HPDE6-E6E7 (cell line): ENCODE data around the gene FAM219A.
"Not testable (repeated sequence)": the region's sequence is repeated elsewhere in the genome, so short reads cannot be mapped to it uniquely, and the experiment has no call there.

ENCODE experiments used
- DNase-seq: peaks from one replicate; pipeline ENCODE4 v3.0.0; 2011; ENCODE audit warnings: missing footprints; ENCODE audit errors: extremely low spot score

Gene FAM219A

DNA sequence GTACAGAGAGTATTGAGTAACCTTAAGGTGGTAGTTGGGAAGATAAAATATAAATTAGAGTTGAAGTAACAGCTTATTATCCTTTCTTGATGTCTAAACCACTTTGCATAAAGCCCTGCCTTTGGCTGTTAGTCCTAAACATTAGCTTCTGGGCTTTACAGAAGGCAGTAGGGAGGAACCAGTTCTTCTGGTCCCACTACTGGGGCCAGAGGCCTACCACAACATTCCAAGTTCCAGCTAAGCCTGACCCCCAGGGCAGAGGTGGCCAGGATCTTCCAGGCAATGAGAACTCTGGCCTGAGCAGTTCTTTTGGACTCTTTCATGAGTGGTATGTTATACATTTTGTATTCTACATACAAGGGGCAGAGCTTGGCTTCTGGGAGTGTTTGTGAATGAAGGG, 26.3 kb upstream of the FAM219A start:
- no peak for DNase-seq

GRCh38 chr9:34482746-34483145, 24.4 kb upstream of the FAM219A start:
- not testable (repeated sequence) for DNase-seq

GRCh38 chr9:34481620-34482019, 23.2 kb upstream of the FAM219A start:
- DNase-seq, result not testable (repeated sequence)

DNA sequence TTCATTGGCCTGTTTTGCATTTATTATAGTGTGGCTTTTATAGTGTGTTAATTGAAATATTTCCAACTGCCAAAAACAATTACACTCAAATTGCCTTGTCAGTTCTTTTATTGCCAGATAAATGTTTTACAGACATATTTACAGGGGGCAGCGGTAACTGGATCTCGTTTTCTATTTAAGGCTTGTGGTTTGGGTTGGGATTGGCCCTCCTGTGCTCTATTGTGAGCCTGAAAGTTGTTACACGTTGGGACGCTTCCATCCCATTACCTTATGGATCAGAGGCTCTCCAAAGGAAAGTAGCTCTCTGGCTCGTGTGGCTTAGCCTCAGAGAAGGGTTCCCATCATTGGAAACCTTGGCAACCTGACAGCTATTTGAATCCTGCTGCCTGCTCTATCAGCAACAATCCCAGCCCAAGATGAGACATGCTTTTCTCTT, 21.1 kb upstream of the FAM219A start:
- DNase-seq, result no peak

DNA sequence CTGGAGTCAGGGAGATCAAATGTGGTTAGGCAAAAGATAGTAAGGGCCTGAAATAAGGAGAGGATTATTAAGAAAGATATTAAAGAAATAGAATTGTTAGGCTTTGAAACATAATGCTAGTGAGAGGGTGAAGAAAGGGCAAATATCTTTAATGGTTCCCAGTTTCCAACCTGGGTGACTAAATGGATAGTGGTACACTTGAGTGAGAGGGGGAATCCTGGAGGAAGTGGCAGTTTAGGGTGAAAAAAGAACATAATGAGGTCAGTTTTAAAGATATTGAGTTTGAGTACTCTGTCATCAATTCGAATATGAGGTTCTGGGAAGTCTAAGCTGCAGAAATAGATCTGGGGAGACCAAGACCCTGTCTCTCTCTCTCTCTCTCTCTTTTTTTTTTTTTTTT, 19.2 kb upstream of the FAM219A start:
- no peak for DNase-seq

GRCh38 chr9:34475097-34475496, 16.7 kb upstream of the FAM219A start:
- no peak for DNase-seq

DNA sequence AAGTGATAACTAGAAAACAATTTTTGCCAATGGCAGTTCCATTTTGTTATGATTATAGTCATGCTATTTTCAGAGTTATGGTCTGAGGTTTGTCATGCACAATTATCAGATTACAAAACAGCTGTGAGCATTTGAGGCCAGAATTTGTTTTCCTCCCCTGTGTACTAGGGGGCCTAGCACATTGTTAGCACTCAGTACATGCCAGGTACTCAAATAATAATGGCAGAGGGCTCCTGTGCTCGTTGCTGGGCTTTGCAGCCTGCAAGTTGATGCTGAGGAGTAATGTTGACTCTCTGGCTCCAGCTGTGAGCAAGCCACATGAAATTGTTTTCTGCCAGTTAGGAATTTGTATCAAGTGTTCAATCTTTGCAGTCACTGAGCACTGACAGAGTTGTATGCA, 7.1 kb upstream of the FAM219A start:
- no peak for DNase-seq

- DNase-seq, result no peak
Measured at GRCh38 chr9:34464571-34464970, 6.2 kb upstream of the FAM219A start.

DNA sequence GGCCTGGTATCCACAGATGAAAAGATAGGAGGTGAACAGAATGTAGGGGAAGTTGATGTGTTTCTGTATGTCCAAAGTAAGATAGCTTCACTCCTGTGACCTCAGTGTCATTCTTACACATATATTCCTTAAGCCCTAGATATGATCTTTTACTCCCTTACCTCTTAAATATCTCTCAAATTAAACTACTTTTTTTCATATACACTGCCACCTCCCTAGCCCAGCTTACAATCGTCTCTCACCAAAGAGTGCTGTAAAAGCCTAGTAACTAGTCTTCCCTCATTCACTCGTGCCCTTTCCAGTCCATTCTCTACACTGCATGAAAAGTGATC, 5.5 kb upstream of the FAM219A start:
- DNase-seq, result no peak

- peak; percentile 45 for DNase-seq
Measured at GRCh38 chr9:34463098-34463900, 4.9 kb upstream of the FAM219A start.

- DNase-seq, result no peak
Measured at GRCh38 chr9:34459941-34460340, 1.6 kb upstream of the FAM219A start.

DNA sequence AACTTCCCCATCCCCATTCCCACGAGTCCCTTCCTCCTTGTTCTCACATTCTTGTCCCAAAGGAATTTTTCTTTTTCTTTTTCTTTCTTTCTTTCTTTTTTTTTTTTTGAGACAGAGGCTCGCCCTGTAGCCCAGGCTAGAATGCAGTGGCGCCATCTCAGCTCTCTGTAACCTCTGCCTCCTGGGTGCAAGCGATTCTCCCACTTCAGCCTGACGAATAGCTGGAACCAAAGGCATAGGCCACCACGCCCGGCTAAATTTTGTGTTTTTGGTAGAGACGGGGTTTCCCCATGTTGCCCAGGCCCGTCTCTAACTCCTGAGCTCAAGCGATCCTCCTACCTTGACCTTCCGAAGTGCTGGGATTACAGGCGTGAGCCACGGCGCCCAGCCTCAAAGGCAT, 986 bp upstream of the FAM219A start:
- DNase-seq, result no peak

DNA sequence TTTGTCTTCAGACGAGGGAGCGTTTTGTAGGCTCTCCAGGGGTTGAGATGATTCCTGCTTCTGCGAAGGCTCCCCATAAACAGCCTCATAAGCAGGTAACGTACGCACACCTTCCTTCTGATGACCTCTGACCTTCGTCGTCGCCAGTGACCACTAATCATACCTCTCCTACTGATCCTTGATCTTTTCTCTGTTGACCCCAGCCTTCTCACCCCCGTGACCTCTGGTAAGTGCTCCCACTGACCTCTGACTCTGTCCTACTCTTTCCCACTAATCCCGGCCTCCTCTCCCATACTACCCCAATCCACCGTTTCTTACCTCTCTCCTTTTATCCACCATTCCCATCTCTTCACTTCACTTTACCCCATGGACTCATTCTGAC, 580 bp upstream of the FAM219A start:
- DNase-seq, result no peak

DNA sequence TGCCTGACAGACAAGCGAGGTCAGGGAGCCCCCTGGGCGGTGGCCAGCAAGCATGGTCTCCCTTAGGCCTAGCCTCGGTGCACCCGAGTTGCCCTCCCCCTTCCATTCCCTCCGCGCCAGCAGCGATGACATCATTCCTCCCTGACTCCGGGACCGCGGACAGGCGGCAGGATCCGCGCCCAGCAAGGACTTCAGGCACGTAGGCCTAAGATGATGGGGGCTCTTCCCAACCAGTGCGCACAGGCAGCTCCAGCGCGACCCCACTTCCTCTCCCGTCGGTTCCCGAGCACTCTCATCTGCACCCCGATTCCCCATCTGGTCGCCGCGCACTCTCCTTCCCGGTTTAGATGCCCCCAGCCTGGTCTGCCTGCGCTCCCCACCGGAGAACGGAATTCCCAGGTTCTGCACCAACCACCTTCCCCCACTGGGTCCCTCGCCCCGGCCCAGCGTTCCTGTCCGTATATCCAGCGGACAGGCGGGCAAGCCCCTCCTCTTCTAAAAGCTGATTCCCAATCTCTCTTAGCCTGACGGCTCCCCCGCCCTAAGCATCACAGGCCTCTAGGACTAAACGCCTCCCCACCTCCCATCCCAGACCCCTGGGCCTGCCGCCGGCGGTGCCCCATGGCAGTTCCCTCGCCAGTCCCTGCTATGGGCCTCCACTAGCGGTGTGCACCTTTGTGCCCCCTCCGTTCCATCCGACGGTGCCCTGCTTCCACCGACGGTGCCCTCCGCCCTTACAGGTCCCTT, 931 bp downstream of the FAM219A start:
- DNase-seq, result peak; percentile 54

DNA sequence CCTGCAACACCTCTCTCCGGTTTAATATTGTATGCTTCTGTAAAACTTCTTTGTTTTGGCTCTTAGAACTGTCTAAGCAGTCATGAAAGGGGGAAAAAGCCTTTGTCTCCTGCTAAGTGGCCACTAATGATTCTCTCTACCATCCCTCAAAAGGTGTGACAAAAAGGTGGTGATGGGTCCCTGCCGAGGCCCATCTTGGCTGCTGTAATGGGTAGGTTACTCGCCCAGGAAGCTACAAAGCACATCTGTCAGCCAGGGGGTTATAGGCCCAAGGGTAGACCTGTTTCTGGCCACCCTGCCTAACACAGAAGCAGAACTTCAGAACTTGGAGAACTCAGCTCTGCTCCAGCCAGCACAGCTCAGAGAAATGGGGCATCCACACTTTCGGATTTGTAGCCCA, 1.6 kb downstream of the FAM219A start:
- no peak for DNase-seq

DNA sequence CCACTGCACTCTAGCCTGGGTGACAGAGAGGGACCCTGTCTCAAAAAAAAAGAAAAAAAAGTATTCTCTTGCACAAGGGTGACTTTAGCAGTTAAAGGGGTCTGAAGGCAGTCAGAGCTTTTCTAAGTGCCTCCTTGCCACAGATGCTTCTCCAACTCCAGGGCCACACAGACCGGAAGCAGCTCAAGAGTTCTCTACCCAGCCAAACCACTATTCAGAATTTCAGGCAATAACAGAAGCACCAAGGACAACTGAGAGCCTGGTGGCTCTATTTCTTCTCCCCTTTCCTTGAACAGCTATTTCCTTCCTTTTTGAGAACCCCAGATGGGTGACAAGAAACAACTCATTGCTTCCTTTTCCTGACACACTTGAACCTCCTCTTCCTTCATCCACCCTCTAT, 2.2 kb downstream of the FAM219A start:
- DNase-seq, result no peak

- DNase-seq, result peak; percentile 44
Measured at GRCh38 chr9:34454571-34455065, 3.8 kb downstream of the FAM219A start.

DNA sequence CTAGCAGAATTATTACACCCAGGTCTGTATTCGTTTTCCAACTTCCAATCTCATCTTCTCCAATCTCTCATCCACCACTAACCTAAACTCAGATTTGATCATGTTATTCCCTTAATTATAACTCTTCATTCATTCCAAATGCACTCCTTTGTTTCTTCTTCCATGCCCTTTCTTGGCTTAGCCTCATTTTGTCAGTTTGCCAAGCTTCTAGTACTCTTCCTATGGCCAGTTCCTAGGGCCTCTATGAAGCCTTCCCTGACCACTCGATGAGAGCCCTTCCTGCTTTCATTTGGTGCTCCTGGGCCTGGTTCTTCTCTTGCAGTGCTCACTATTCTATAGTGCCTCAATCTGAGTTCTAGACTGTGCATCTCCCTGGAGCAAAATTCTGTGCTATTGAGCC, 5.8 kb downstream of the FAM219A start:
- no peak for DNase-seq

DNA sequence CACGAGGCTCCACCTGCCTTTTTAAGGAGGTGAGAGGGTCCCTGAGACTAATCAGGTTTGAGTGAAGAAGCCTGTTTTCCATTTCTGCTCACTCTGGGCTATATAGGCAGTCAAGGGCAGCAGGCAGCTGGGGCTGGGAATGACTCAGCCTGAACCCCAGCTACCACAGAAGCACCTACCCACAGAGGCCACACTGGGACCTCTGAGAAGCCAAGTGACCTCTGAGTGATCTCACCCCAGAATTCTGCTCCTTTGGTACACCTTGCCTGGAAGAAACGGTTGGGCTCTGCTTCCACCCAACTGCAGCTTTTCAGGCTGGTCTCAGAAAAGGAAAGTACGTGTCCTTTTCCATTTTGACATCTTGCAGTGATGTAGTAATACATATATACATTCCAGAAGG, 6.8 kb downstream of the FAM219A start:
- no peak for DNase-seq

DNA sequence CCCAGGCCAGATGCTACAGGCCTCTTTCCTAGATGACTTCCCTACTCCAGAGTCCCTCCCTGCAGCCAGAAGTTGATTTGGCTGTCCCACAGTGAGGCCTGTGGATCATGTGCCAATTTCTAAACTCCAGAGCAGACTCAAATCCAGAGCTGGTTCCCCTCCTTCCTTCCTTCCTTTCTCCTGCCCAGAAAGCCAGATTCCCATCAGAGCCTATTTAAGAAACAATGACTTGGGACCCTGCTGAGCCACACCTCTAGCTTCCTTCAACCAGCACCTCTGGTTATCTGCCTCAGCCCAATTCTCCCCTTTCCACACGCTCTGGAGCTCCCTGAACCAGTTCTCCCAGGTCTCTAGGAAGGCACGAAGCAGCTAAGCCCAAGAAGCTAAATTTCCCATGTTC, 7.2 kb downstream of the FAM219A start:
- DNase-seq, result no peak

DNA sequence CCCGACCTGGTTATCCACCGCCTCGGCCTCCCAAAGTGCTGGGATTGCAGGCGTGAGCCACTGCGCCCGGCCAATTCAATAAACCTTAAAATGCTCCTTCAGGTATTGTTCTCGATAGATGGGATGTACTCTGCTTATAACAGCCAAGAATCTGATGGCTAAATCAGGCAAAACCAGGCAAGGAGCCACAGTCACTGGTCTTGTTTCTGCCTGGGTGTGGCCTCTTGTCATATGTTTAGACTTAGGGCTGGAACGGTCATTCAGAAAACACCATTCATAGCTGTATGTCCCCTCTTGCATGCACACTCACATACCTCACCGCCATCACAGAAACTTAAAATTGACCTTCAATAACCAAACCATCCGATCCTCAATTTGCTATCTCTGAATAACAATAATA, 7.7 kb downstream of the FAM219A start:
- DNase-seq, result no peak

DNA sequence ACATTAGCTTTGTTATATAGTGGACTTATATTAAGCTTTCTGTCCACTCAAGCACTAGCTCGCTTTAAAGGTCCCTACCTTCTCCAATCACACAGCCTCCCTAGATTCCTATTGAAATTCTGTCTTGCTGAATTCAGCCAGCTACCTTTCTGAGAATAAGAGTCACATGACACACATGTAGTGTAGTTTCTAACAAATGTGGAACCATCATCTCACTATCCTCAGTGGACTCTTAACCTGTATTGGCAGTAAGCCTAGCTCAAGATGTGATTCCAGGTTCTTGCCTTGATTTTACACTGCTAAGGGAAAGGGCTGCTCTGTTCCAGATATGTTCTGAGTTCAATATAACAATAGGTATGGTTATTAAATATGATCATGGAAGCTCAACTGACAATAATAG, 11.4 kb downstream of the FAM219A start:
- DNase-seq, result no peak

GRCh38 chr9:34446468-34446891, 11.9 kb downstream of the FAM219A start:
- DNase-seq, result no peak
